ENCODE data around the gene IL12RB1.
A peak's percentile ranks its signal among the peaks of the same experiment; 100 is the strongest.

Gene IL12RB1

DNA sequence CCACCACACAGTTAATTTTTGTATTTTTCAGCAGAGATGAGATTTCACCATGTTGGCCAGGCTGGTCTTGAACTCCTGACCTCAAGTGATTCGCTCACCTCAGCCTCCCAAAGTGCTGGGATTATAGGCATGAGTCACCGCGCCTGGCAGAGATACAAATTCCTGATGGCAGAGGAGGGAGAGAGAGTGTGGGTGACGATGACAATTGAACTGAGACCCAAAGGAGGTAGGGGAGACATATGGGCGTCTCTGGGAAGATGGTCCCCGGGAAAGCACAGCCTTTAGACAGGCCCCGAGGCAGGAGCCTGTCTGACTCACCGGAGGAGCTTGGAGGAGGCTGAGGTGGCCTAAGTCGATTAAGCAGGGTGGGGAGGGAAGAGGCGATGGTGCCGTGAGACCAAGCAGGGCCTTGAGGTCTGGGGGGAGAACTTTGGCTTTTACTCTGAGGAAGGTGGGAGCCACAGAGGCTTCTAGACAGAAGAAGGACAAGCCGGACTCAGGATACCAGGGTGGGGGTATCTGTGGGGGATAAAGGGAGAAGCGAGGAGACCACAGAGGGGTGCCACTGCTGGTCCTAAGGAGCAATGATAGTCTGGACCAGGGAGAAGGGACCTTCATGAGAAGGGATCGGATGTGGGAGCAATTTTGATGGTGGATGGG is 40.5 kb downstream of the IL12RB1 start:
- TF ChIP-seq EZH2 (IDR thresholded peaks at IDR 0.05; ENCODE audit: borderline replicate concordance, low read depth, low read length, severe bottlenecking) = no peak
- no peak for TF ChIP-seq CTCF (IDR thresholded peaks at IDR 0.05; ENCODE audit: borderline replicate concordance, extremely low read depth, low read length, poor library complexity, severe bottlenecking)
- no peak overlapping the region for H3K4me3 ChIP-seq (ENCODE audit: low read depth in 1 of 2, low read length in 2 of 2)
- ATAC-seq (ENCODE audit: insufficient read depth, low read depth) (no peak), DNase-seq (no peak)
- no peaks in the 10 kb centered on the region for H3K36me3 ChIP-seq (ENCODE audit: insufficient read depth, low read length)
- no peaks in the 10 kb centered on the region for H3K79me2 ChIP-seq (ENCODE audit: insufficient read depth, low read length)
- no peak overlapping the region for H3K4me2 ChIP-seq (ENCODE audit: insufficient read depth, low read length)
- H3K9me3 ChIP-seq (ENCODE audit: insufficient read depth, low read length, severe bottlenecking) = peaks cover under 1% of the 10 kb centered on the region
- H3K27me3 ChIP-seq (ENCODE audit: insufficient read depth, low read length, poor library complexity) = no peaks in the 10 kb centered on the region
- H4K20me1 ChIP-seq (ENCODE audit: insufficient read depth, low read length) = no peaks in the 10 kb centered on the region
- no peak overlapping the region for H2AFZ ChIP-seq (ENCODE audit: low read depth, low read length)
- no peak overlapping the region for H3K9ac ChIP-seq (ENCODE audit: low read depth, low read length)
- peak overlapping the region; percentile 88 for H3K27ac ChIP-seq (ENCODE audit: low read length)
- H3K4me1 ChIP-seq (ENCODE audit: insufficient read depth, low read length) = peaks cover 39% of the 10 kb centered on the region

DNA sequence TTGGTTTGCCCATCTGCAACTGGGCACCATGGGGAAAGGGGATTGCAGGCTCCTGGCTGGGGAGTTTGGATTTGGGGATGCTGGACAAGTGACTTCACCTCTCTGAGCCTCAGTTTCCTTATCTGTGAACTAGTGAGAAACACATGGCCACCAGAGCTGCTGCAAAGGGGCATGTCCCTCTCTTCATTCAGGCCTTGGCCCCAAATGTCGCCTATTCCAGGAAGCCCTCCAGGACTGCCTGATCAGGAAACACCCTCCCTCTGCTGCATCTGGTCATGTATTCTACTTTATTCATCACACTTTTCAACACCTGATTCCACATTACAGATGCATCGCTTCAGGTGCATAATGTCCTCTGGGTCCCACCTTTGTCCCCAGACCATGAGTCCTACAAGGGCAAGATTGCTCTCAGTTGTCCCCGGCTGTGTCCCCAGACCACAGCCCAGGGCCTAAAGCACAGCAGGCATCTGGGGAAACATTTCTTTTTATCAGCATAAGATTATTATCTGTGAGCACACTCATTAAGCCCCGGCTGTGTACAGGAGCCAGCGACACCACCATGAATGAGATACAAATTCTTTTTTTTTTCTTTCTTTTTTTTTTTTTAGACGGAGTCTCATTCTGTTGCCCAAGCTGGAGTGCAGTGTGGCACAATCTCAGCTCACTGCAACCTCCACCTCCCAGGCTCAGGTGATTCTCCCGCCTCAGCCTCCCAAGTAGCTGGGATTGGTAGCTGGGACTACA is 41.3 kb downstream of the IL12RB1 start:
- DNase-seq (no peak), ATAC-seq (ENCODE audit: insufficient read depth, low read depth) (peak; percentile 16; the same call in 2 of the 3 replicates)
- H2AFZ ChIP-seq (ENCODE audit: low read depth, low read length) = peak overlapping the region; percentile 50
- no peaks in the 10 kb centered on the region for H3K36me3 ChIP-seq (ENCODE audit: insufficient read depth, low read length)
- peak overlapping the region; percentile 67 for H3K4me2 ChIP-seq (ENCODE audit: insufficient read depth, low read length)
- no peaks in the 10 kb centered on the region for H3K79me2 ChIP-seq (ENCODE audit: insufficient read depth, low read length)
- H3K27me3 ChIP-seq (ENCODE audit: insufficient read depth, low read length, poor library complexity) = no peaks in the 10 kb centered on the region
- TF ChIP-seq EZH2 (IDR thresholded peaks at IDR 0.05; ENCODE audit: borderline replicate concordance, low read depth, low read length, severe bottlenecking) (no peak), CTCF (IDR thresholded peaks at IDR 0.05; ENCODE audit: borderline replicate concordance, extremely low read depth, low read length, poor library complexity, severe bottlenecking) (no peak)
- peak overlapping the region in 1 of 2 experiments; percentile 51; a peak in 2 of 4 replicates for H3K4me3 ChIP-seq (ENCODE audit: low read depth in 1 of 2, low read length in 2 of 2)
- H3K9ac ChIP-seq (ENCODE audit: low read depth, low read length) = peak overlapping the region; percentile 54
- peak overlapping the region; percentile 88 for H3K27ac ChIP-seq (ENCODE audit: low read length)
- H3K9me3 ChIP-seq (ENCODE audit: insufficient read depth, low read length, severe bottlenecking) = peaks cover 6% of the 10 kb centered on the region
- peaks cover 33% of the 10 kb centered on the region for H3K4me1 ChIP-seq (ENCODE audit: insufficient read depth, low read length)
- H4K20me1 ChIP-seq (ENCODE audit: insufficient read depth, low read length) = no peaks in the 10 kb centered on the region

DNA sequence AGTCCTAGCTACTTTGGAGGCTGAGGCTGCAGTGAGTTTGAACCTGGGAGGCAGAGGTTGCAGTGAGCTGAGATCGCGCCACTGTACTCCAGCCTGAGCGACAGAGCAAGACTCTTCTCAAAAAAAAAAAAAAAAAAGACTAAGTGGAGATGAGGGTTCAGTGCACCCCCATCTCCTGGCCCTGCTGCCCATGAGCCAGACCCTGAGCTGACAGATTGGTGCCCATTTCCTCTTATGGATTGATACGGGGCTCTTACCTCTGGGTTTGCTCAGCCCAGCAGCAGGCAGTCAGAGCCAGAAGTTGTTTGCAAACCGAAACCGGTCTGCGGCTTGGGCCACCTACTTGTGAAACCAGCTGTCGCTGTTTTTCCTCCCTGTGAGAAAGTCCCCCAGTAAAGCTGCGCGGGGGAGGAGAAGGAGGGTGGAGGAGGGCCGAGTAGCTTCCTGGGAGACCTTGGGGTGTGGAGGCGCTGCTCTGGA is 41.9 kb downstream of the IL12RB1 start:
- peak overlapping the region; percentile 58 for H2AFZ ChIP-seq (ENCODE audit: low read depth, low read length)

More for the DNA sequence above, 41.9 kb downstream of the IL12RB1 start:
- DNase-seq (peak; percentile 92), ATAC-seq (ENCODE audit: insufficient read depth, low read depth) (peak; percentile 99)
- Histone ChIP-seq H3K9ac (ENCODE audit: low read depth, low read length) (peak overlapping the region; percentile 54), H4K20me1 (ENCODE audit: insufficient read depth, low read length) (no peaks in the 10 kb centered on the region), H3K9me3 (ENCODE audit: insufficient read depth, low read length, severe bottlenecking) (peaks cover 6% of the 10 kb centered on the region), H3K4me1 (ENCODE audit: insufficient read depth, low read length) (peaks cover 27% of the 10 kb centered on the region), H3K36me3 (ENCODE audit: insufficient read depth, low read length) (no peaks in the 10 kb centered on the region), H3K27ac (ENCODE audit: low read length) (peak overlapping the region; percentile 88), H3K79me2 (ENCODE audit: insufficient read depth, low read length) (no peaks in the 10 kb centered on the region), H3K4me2 (ENCODE audit: insufficient read depth, low read length) (peak overlapping the region; percentile 67), H3K27me3 (ENCODE audit: insufficient read depth, low read length, poor library complexity) (no peaks in the 10 kb centered on the region), H3K4me3 (ENCODE audit: low read depth in 1 of 2, low read length in 2 of 2) (peak overlapping the region in 1 of 2 experiments; percentile 51; a peak in 2 of 4 replicates)
- TF ChIP-seq EZH2 (IDR thresholded peaks at IDR 0.05; ENCODE audit: borderline replicate concordance, low read depth, low read length, severe bottlenecking) = no peak
- TF ChIP-seq CTCF (IDR thresholded peaks at IDR 0.05; ENCODE audit: borderline replicate concordance, extremely low read depth, low read length, poor library complexity, severe bottlenecking) = peak; percentile 10
